ENCODE measurements around the gene PSMB5.

PSMB5 gene

DNA sequence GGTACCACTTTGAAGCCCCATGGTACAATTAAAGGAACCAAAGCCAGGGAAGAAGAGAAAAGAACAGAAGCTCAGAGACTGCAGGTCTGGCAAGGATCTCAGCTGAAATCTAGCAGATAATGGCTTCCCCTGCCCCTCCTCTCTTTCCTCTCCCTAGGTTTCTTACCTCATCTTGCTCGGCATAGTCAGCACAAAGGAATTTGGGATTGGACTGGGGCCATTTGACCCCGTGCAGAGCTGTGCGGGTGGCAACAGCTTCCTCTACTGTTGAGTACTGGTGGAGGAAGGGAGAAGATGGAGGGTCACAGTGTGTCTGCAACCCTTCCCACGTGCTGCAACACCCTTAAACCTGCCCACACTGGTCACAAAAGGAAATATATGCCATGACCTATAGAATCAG lies 27.3 kb upstream of the PSMB5 start (continued):
- TF ChIP-seq ZNF362 (tag by site-specific recombination; IDR thresholded peaks at IDR 0.05) (no peak), ZNF121 (tag by site-specific recombination; IDR thresholded peaks at IDR 0.05) (no peak), ZNF837 (tag by site-specific recombination; IDR thresholded peaks at IDR 0.05) (no peak), ZNF692 (tag by site-specific recombination; IDR thresholded peaks at IDR 0.05) (peak; percentile 45), ZNF19 (tag by site-specific recombination; IDR thresholded peaks at IDR 0.05; ENCODE audit: low read depth) (no peak), ZNF660 (tag by site-specific recombination; IDR thresholded peaks at IDR 0.05) (peak; percentile 73; the same call in 1 of the 2 replicates), HOXD13 (CRISPR knock-in tag; IDR thresholded peaks at IDR 0.05; ENCODE audit: borderline replicate concordance) (no peak), ZNF623 (tag by site-specific recombination; IDR thresholded peaks at IDR 0.05) (no peak; the same call in 1 of the 2 replicates), ZBTB17 (tag by site-specific recombination; IDR thresholded peaks at IDR 0.05) (peak; percentile 74), RBAK (tag by site-specific recombination; IDR thresholded peaks at IDR 0.05) (no peak), ELK4 (IDR thresholded peaks at IDR 0.05; ENCODE audit: borderline replicate concordance, low read depth, low read length) (no peak), ZBTB7A (tag by site-specific recombination; IDR thresholded peaks at IDR 0.05; ENCODE audit: low read depth) (no peak), ZNF266 (tag by site-specific recombination; IDR thresholded peaks at IDR 0.05; ENCODE audit: low read depth) (no peak), ZNF184 (tag by site-specific recombination; IDR thresholded peaks at IDR 0.05) (peak; percentile 71; the same call in 1 of the 2 replicates), YY1 (tag by site-specific recombination; IDR thresholded peaks at IDR 0.05) (no peak), KLF16 (tag by site-specific recombination; IDR thresholded peaks at IDR 0.05) (no peak), EGR2 (tag by site-specific recombination; IDR thresholded peaks at IDR 0.05; ENCODE audit: low read depth) (peak; percentile 41; the same call in 1 of the 2 replicates), GLIS1 (tag by site-specific recombination; IDR thresholded peaks at IDR 0.05) (peak; percentile 100), PRDM4 (tag by site-specific recombination; IDR thresholded peaks at IDR 0.05) (no peak)
- TF ChIP-seq, protein P1, sequence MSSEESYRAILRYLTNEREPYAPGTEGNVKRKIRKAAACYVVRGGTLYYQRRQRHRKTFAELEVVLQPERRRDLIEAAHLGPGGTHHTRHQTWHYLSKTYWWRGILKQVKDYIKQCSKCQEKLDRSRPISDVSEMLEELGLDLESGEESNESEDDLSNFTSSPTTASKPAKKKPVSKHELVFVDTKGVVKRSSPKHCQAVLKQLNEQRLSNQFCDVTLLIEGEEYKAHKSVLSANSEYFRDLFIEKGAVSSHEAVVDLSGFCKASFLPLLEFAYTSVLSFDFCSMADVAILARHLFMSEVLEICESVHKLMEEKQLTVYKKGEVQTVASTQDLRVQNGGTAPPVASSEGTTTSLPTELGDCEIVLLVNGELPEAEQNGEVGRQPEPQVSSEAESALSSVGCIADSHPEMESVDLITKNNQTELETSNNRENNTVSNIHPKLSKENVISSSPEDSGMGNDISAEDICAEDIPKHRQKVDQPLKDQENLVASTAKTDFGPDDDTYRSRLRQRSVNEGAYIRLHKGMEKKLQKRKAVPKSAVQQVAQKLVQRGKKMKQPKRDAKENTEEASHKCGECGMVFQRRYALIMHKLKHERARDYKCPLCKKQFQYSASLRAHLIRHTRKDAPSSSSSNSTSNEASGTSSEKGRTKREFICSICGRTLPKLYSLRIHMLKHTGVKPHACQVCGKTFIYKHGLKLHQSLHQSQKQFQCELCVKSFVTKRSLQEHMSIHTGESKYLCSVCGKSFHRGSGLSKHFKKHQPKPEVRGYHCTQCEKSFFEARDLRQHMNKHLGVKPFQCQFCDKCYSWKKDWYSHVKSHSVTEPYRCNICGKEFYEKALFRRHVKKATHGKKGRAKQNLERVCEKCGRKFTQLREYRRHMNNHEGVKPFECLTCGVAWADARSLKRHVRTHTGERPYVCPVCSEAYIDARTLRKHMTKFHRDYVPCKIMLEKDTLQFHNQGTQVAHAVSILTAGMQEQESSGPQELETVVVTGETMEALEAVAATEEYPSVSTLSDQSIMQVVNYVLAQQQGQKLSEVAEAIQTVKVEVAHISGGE (tag by site-specific recombination; conservative IDR thresholded peaks at IDR 0.05; ENCODE audit: low read depth) = no peak
- TF ChIP-seq, protein P2, sequence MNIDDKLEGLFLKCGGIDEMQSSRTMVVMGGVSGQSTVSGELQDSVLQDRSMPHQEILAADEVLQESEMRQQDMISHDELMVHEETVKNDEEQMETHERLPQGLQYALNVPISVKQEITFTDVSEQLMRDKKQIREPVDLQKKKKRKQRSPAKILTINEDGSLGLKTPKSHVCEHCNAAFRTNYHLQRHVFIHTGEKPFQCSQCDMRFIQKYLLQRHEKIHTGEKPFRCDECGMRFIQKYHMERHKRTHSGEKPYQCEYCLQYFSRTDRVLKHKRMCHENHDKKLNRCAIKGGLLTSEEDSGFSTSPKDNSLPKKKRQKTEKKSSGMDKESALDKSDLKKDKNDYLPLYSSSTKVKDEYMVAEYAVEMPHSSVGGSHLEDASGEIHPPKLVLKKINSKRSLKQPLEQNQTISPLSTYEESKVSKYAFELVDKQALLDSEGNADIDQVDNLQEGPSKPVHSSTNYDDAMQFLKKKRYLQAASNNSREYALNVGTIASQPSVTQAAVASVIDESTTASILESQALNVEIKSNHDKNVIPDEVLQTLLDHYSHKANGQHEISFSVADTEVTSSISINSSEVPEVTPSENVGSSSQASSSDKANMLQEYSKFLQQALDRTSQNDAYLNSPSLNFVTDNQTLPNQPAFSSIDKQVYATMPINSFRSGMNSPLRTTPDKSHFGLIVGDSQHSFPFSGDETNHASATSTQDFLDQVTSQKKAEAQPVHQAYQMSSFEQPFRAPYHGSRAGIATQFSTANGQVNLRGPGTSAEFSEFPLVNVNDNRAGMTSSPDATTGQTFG (tag by site-specific recombination; IDR thresholded peaks at IDR 0.05; ENCODE audit: borderline replicate concordance) = no peak
- TF ChIP-seq, protein P3, sequence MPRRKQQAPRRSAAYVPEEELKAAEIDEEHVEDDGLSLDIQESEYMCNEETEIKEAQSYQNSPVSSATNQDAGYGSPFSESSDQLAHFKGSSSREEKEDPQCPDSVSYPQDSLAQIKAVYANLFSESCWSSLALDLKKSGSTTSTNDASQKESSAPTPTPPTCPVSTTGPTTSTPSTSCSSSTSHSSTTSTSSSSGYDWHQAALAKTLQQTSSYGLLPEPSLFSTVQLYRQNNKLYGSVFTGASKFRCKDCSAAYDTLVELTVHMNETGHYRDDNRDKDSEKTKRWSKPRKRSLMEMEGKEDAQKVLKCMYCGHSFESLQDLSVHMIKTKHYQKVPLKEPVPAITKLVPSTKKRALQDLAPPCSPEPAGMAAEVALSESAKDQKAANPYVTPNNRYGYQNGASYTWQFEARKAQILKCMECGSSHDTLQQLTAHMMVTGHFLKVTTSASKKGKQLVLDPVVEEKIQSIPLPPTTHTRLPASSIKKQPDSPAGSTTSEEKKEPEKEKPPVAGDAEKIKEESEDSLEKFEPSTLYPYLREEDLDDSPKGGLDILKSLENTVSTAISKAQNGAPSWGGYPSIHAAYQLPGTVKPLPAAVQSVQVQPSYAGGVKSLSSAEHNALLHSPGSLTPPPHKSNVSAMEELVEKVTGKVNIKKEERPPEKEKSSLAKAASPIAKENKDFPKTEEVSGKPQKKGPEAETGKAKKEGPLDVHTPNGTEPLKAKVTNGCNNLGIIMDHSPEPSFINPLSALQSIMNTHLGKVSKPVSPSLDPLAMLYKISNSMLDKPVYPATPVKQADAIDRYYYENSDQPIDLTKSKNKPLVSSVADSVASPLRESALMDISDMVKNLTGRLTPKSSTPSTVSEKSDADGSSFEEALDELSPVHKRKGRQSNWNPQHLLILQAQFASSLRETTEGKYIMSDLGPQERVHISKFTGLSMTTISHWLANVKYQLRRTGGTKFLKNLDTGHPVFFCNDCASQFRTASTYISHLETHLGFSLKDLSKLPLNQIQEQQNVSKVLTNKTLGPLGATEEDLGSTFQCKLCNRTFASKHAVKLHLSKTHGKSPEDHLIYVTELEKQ (tag by site-specific recombination; IDR thresholded peaks at IDR 0.05; ENCODE audit: borderline replicate concordance) = no peak
- TF ChIP-seq, protein P4, sequence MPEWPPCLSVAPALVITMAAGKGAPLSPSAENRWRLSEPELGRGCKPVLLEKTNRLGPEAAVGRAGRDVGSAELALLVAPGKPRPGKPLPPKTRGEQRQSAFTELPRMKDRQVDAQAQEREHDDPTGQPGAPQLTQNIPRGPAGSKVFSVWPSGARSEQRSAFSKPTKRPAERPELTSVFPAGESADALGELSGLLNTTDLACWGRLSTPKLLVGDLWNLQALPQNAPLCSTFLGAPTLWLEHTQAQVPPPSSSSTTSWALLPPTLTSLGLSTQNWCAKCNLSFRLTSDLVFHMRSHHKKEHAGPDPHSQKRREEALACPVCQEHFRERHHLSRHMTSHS (tag by site-specific recombination; IDR thresholded peaks at IDR 0.05) = no peak

All from HEK293 (cell line).